Keratinocyte (primary cell): Measurements from ENCODE around the gene OR51F1. TPM values are rescaled to one million over a fixed set of nuclear protein-coding genes. Genes with fewer than 3 reads are reported as not detected.

Experiments used
- DNase-seq: peaks from one replicate; pipeline ENCODE4 v3.0.0-alpha.2; 2011; ENCODE audit warnings: low read depth, missing footprints, low spot score
- FAIRE-seq: peaks from 2 replicates; lab custom pipeline; 2011; peaks lifted over from hg19 to GRCh38; lab: Jason Lieb, UNC
- H2AFZ ChIP-seq: 2 replicates; pipeline ENCODE4 v1.6.0; 2012; ENCODE audit warnings: low read length, control low read depth, inconsistent platforms; ENCODE audit not compliant: control insufficient read depth
- H3K27ac ChIP-seq: 2 replicates; pipeline ENCODE4 v1.5.1; 2011; ENCODE audit warnings: low read length; ENCODE audit not compliant: control insufficient read depth, insufficient read depth
- H3K27me3 ChIP-seq: 3 replicates; pipeline ENCODE4 v1.6.0; 2011; ENCODE audit warnings: low read length; ENCODE audit not compliant: control insufficient read depth, insufficient read depth; ENCODE audit errors: extremely low read depth
- H3K36me3 ChIP-seq, 2 experiments: 2 replicates in 1 of 2; 3 replicates in 1 of 2; pipeline ENCODE4 v1.5.1; 2011; ENCODE audit warnings: low read length in 2 of 2, mild to moderate bottlenecking in 1 of 2; ENCODE audit not compliant: control insufficient read depth in 2 of 2, insufficient read depth in 2 of 2; ENCODE audit errors: extremely low read depth in 1 of 2
- H3K4me1 ChIP-seq: 3 replicates; pipeline ENCODE4 v1.5.1; 2011; ENCODE audit warnings: low read length; ENCODE audit not compliant: control insufficient read depth, insufficient read depth; ENCODE audit errors: extremely low read depth
- H3K4me2 ChIP-seq: 3 replicates; pipeline ENCODE4 v1.6.0; 2011; ENCODE audit warnings: low read depth, low read length; ENCODE audit not compliant: control insufficient read depth, insufficient read depth; ENCODE audit errors: extremely low read depth
- H3K4me3 ChIP-seq, 3 experiments: fragments of 200-600 bp in 1 of 3; sonication (generic) in 1 of 3; 2 replicates in 2 of 3; 3 replicates in 1 of 3; pipeline ENCODE4 v1.5.1; 2011 to 2016; ENCODE audit warnings: low read length in 3 of 3, mild to moderate bottlenecking in 3 of 3, control low read depth in 2 of 3, inconsistent platforms in 1 of 3, low read depth in 1 of 3, mixed read lengths in 1 of 3, mixed run types in 1 of 3, moderate library complexity in 1 of 3; ENCODE audit not compliant: control insufficient read depth in 2 of 3, insufficient read depth in 2 of 3; ENCODE audit errors: extremely low read depth in 1 of 3
- H3K79me2 ChIP-seq: 2 replicates; pipeline ENCODE4 v1.6.0; 2012; ENCODE audit warnings: low read length; ENCODE audit not compliant: control insufficient read depth, insufficient read depth
- H3K9ac ChIP-seq: 3 replicates; pipeline ENCODE4 v1.6.0; 2011; ENCODE audit warnings: low read length; ENCODE audit not compliant: control insufficient read depth, insufficient read depth; ENCODE audit errors: extremely low read depth
- H3K9me1 ChIP-seq: 3 replicates; pipeline ENCODE4 v1.6.0; 2011; ENCODE audit warnings: low read length; ENCODE audit not compliant: control insufficient read depth, insufficient read depth; ENCODE audit errors: extremely low read depth
- H3K9me3 ChIP-seq: 2 replicates; pipeline ENCODE4 v1.5.1; 2012; ENCODE audit warnings: low read depth, low read length; ENCODE audit not compliant: control insufficient read depth
- H4K20me1 ChIP-seq: 3 replicates; pipeline ENCODE4 v1.6.0; 2011; ENCODE audit warnings: low read length; ENCODE audit not compliant: control insufficient read depth, insufficient read depth; ENCODE audit errors: extremely low read depth
- CTCF ChIP-seq, 3 experiments: IDR thresholded peaks in 1 of 3; conservative IDR thresholded peaks in 1 of 3; optimal IDR thresholded peaks in 1 of 3; 2 replicates in 2 of 3; 3 replicates in 1 of 3; pipeline versions ENCODE3 to v1.5.1; 2011; ENCODE audit warnings: low read length in 3 of 3, mild to moderate bottlenecking in 3 of 3, moderate library complexity in 2 of 3, control low read depth in 1 of 3, inconsistent platforms in 1 of 3; ENCODE audit not compliant: insufficient read depth in 2 of 3; ENCODE audit errors: extremely low read depth in 1 of 3
- EZH2 ChIP-seq: IDR thresholded peaks from one replicate; pipeline ENCODE4 v1.6.1; 2012; ENCODE audit warnings: inconsistent platforms, mild to moderate bottlenecking, low read length, moderate library complexity
- dilution Hi-C: fragments of 300-500 bp; cut with MboI; formaldehyde crosslinking; loops from one replicate; pipeline ENCODE4 v1.7.0; 2020; ENCODE audit warnings: low sequenced_read_pairs; ENCODE audit not compliant: extremely low pct_ligation_motif_present
- polyA minus RNA-seq, 3 experiments: library from RNA; depleted of rRNA, polyadenylated mRNA; stranded (reverse); fragments of >200 nt; gene quantifications; 1 replicate in 1 of 3; 2 replicates in 1 of 3; 3 replicates in 1 of 3; pipeline ENCODE4 v1.2.3, GENCODE V29; 2011
- polyA plus RNA-seq, 5 experiments: library from polyadenylated mRNA; depleted of rRNA in 3 of 5; stranded (reverse) in 3 of 5; stranded (forward) in 1 of 5; unstranded in 1 of 5; fragments of >200 nt; gene quantifications; 1 replicate in 1 of 5; 2 replicates in 3 of 5; 3 replicates in 1 of 5; pipeline versions ENCODE4 v1.2.1 to v1.2.3, GENCODE V29; 2011 to 2012; ENCODE audit warnings: missing spikeins in 2 of 5, low read depth in 1 of 5, low replicate concordance in 1 of 5

Gene OR51F1
- polyA plus RNA-seq (not detected in 3 replicates), polyA minus RNA-seq (not detected in 3 replicates)
- polyA plus RNA-seq (2011; ENCODE audit: low read depth), result not detected
- not detected in 2 replicates for polyA plus RNA-seq (2011; cell fraction: cytosol; rRNA removed)
- not detected in 2 replicates for polyA plus RNA-seq (2011; cell fraction: nucleus; rRNA removed)
- not detected in 2 replicates for polyA plus RNA-seq (2012; ENCODE audit: low replicate concordance)
- not detected for polyA minus RNA-seq (2011; cell fraction: cytosol; rRNA and poly(A)+ RNA removed)
- polyA minus RNA-seq (2011; cell fraction: nucleus; rRNA and poly(A)+ RNA removed), result not detected in 2 replicates

GRCh38 chr11:4769838-4770237 lies at the start of gene OR51F1:
Gene OR51F1, minus strand, starts transcription at chr11:4769938. Its CDS starts 0 bp downstream, at chr11:4769938.
- FAIRE-seq (no peak), DNase-seq (no peak)
- no peak within 1 kb of the TSS for H2AFZ ChIP-seq
- H3K79me2 ChIP-seq, result no peaks in the 10 kb centered on the region
- H3K4me3 ChIP-seq, result no peak within 1 kb of the TSS
- H3K9ac ChIP-seq, result no peak within 1 kb of the TSS
- H3K36me3 ChIP-seq, result no peaks in the 10 kb centered on the region
- no peaks in the 10 kb centered on the region for H3K9me1 ChIP-seq
- no peaks in the 10 kb centered on the region for H3K4me1 ChIP-seq
- no peak within 1 kb of the TSS for H3K27ac ChIP-seq
- H3K27me3 ChIP-seq, result no peaks in the 10 kb centered on the region
- no peak within 1 kb of the TSS for H3K4me2 ChIP-seq
- no peaks in the 10 kb centered on the region for H3K9me3 ChIP-seq
- TF ChIP-seq EZH2 (no peak), CTCF (optimal IDR thresholded peaks at IDR 0.05 in 1 of 3, IDR thresholded peaks at IDR 0.05 in 1 of 3, conservative IDR thresholded peaks at IDR 0.05 in 1 of 3; ENCODE audit: extremely low read depth in 1 of 3, insufficient read depth in 2 of 3, low read length in 3 of 3) (no peak)
- dilution Hi-C loops, result no loop called here
- H4K20me1 ChIP-seq, result no peaks in the 10 kb centered on the region

- H3K9ac ChIP-seq, result no peak overlapping the region
- H2AFZ ChIP-seq, result no peak overlapping the region
- no peaks in the 10 kb centered on the region for H3K36me3 ChIP-seq
- no peaks in the 10 kb centered on the region for H3K4me1 ChIP-seq
- no peaks in the 10 kb centered on the region for H3K79me2 ChIP-seq
- no peak overlapping the region for H3K27ac ChIP-seq
- dilution Hi-C loops, result no loop called here
- H3K9me1 ChIP-seq, result no peaks in the 10 kb centered on the region
- no peak for FAIRE-seq
- H3K4me3 ChIP-seq, result no peak overlapping the region
- no peak for DNase-seq
- H4K20me1 ChIP-seq, result no peaks in the 10 kb centered on the region
- TF ChIP-seq CTCF (optimal IDR thresholded peaks at IDR 0.05 in 1 of 3, IDR thresholded peaks at IDR 0.05 in 1 of 3, conservative IDR thresholded peaks at IDR 0.05 in 1 of 3; ENCODE audit: extremely low read depth in 1 of 3, insufficient read depth in 2 of 3, low read length in 3 of 3) (no peak), EZH2 (no peak)
- H3K9me3 ChIP-seq, result no peaks in the 10 kb centered on the region
- H3K4me2 ChIP-seq, result no peak overlapping the region
- no peaks in the 10 kb centered on the region for H3K27me3 ChIP-seq
These were observed 39.5 kb upstream of the OR51F1 start for GRCh38 chr11:4809246-4809645.
